ENCODE results near the gene TRAPPC11. TPM values are rescaled to one million over a fixed set of nuclear protein-coding genes. Genes with fewer than 3 reads are reported as not detected.

Gene TRAPPC11
- total RNA-seq, 1 experiment from 2014 or later, result 29.1 TPM

DNA sequence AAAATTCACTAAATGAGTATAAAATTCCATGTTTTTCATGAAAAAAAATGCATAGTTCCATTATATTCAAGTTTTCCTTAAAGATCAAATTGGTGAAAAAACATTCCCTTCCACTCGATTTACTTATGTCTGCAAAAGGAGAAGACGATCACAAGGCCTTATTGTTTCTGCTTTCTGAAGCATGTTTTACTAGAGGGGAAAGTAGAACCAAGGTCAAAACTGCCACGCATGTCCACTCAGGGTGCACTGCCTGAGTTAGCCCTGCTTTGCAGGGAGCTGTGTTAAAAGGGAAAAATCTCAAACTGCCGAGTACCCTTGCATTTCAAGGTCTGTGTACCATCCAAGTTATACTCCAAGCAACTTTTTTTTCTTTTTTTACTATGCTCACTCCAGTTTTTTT is 57.2 kb downstream of the TRAPPC11 start:
- TF ChIP-seq, protein P1, sequence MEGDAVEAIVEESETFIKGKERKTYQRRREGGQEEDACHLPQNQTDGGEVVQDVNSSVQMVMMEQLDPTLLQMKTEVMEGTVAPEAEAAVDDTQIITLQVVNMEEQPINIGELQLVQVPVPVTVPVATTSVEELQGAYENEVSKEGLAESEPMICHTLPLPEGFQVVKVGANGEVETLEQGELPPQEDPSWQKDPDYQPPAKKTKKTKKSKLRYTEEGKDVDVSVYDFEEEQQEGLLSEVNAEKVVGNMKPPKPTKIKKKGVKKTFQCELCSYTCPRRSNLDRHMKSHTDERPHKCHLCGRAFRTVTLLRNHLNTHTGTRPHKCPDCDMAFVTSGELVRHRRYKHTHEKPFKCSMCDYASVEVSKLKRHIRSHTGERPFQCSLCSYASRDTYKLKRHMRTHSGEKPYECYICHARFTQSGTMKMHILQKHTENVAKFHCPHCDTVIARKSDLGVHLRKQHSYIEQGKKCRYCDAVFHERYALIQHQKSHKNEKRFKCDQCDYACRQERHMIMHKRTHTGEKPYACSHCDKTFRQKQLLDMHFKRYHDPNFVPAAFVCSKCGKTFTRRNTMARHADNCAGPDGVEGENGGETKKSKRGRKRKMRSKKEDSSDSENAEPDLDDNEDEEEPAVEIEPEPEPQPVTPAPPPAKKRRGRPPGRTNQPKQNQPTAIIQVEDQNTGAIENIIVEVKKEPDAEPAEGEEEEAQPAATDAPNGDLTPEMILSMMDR (conservative IDR thresholded peaks at IDR 0.05; ENCODE audit: low read depth, low read length), result no peak
- no peak for TF ChIP-seq EZH2 (IDR thresholded peaks at IDR 0.05; ENCODE audit: borderline replicate concordance, low read depth, low read length, poor library complexity, severe bottlenecking)
- H3K4me1 ChIP-seq (ENCODE audit: insufficient read depth, low read length, poor library complexity, severe bottlenecking), result no peaks in the 10 kb centered on the region
- H3K9me3 ChIP-seq (ENCODE audit: low read depth, low read length, poor library complexity, severe bottlenecking), result no peaks in the 10 kb centered on the region
- CTCF ChIA-PET, result no interaction called here
- intact Hi-C loops (cut with micrococcal nuclease; ENCODE audit: unreplicated experiment), result no loop called here
- no peak overlapping the region for H3K4me3 ChIP-seq (ENCODE audit: low read depth, low read length, poor library complexity, severe bottlenecking)
- no peaks in the 10 kb centered on the region for H3K27me3 ChIP-seq (replicated peaks; ENCODE audit: insufficient read depth, low read depth, low read length, poor library complexity)
- no peak overlapping the region for H3K27ac ChIP-seq (ENCODE audit: low read depth, low read length, poor library complexity, severe bottlenecking)
- peaks cover 8% of the 10 kb centered on the region for H3K36me3 ChIP-seq (ENCODE audit: insufficient read depth, low read length, poor library complexity, severe bottlenecking)
- DNase-seq (ENCODE audit: low spot score), result no peak
- POLR2A ChIA-PET (ENCODE audit: low non-redundant PET), result no interaction called here
- BruUV-seq (replicated peaks), result no TSS peak

DNA sequence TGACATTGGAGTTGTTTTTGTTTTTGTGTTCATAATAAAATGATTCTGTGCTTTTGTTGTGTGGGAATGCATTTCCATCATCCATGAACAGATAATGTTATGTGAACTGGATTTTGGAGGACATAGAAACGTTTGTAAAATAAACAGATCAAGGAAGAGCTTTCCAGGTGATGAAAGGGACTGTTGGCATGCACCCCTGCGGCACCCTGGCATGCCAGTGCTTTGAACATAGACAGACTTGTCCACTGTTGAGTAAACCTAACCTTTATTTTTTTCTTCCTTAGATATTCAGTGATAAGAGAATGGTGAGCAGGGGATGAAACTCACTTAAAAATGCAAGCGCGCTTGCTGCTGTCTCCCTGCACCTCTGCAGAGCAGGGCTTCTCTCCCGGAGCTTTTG is 59.8 kb downstream of the TRAPPC11 start:
- no TSS peak for BruUV-seq (replicated peaks)
- Histone ChIP-seq H3K4me3 (ENCODE audit: low read depth, low read length, poor library complexity, severe bottlenecking) (no peak overlapping the region), H3K27ac (ENCODE audit: low read depth, low read length, poor library complexity, severe bottlenecking) (no peak overlapping the region), H3K4me1 (ENCODE audit: insufficient read depth, low read length, poor library complexity, severe bottlenecking) (no peaks in the 10 kb centered on the region), H3K9me3 (ENCODE audit: low read depth, low read length, poor library complexity, severe bottlenecking) (no peaks in the 10 kb centered on the region), H3K27me3 (replicated peaks; ENCODE audit: insufficient read depth, low read depth, low read length, poor library complexity) (no peaks in the 10 kb centered on the region), H3K36me3 (ENCODE audit: insufficient read depth, low read length, poor library complexity, severe bottlenecking) (no peaks in the 10 kb centered on the region)
- no peak for DNase-seq (ENCODE audit: low spot score)
- intact Hi-C loops (cut with micrococcal nuclease; ENCODE audit: unreplicated experiment), result no loop called here
- ChIA-PET CTCF (no interaction called here), POLR2A (ENCODE audit: low non-redundant PET) (no interaction called here)
- TF ChIP-seq, protein P1 (conservative IDR thresholded peaks at IDR 0.05; ENCODE audit: low read depth, low read length), result no peak
- no peak for TF ChIP-seq EZH2 (IDR thresholded peaks at IDR 0.05; ENCODE audit: borderline replicate concordance, low read depth, low read length, poor library complexity, severe bottlenecking)

DNA sequence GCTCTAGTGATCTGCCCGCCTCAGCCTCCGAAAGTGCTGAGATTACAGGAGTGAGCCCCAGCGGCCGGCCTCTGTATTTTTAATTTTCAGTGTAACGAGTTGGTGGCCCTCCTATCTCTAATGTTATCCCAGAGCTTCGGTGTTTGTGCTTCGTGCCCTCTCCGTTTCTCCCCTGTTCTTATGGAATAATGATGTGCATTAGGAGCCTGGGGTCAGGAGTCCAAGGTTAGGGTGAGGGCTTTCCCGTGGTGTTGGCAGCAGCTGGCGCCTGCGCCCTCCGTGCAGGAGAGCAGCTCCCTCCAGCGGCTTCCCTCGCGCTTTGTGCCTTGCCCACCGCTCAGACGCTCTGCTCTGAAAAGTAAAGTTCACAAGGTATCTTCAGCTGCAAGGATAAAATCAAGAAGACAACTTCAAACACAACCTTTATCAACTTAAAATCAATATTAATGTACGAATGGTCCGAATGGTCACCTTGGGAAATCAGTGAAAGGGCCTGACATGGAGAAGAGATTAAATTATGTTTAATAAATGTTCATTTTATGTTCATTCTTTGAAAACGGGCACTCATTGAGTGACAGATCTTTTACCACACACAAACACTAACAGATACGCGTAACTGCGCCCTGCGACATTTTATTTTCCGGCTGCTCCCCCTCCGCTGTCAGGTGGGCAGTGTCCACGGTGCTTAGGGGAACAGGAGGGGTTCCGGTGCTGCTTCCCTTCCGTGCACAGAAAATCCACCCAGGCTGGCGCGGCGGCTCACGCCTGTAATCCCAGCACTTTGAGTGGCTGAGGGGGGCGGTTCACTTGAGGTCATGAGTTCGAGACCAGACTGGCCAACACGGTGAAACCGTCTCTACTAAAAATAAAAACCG is 62.4 kb downstream of the TRAPPC11 start:
- POLR2A ChIA-PET (ENCODE audit: low non-redundant PET), result interaction anchor here (0.7 kb wide), 1 partner anchor 435 kb away, joined by 17 read pairs; no protein-coding TSS in a partner anchor
- H3K27ac ChIP-seq (ENCODE audit: low read depth, low read length, poor library complexity, severe bottlenecking), result no peak overlapping the region
- no peaks in the 10 kb centered on the region for H3K36me3 ChIP-seq (ENCODE audit: insufficient read depth, low read length, poor library complexity, severe bottlenecking)
- no peaks in the 10 kb centered on the region for H3K4me1 ChIP-seq (ENCODE audit: insufficient read depth, low read length, poor library complexity, severe bottlenecking)
- H3K27me3 ChIP-seq (replicated peaks; ENCODE audit: insufficient read depth, low read depth, low read length, poor library complexity), result no peaks in the 10 kb centered on the region
- BruUV-seq (replicated peaks), result no TSS peak
- H3K9me3 ChIP-seq (ENCODE audit: low read depth, low read length, poor library complexity, severe bottlenecking), result no peaks in the 10 kb centered on the region
- DNase-seq (ENCODE audit: low spot score), result peak; percentile 71
- TF ChIP-seq, protein P1 (conservative IDR thresholded peaks at IDR 0.05; ENCODE audit: low read depth, low read length), result peak; percentile 61
- TF ChIP-seq EZH2 (IDR thresholded peaks at IDR 0.05; ENCODE audit: borderline replicate concordance, low read depth, low read length, poor library complexity, severe bottlenecking), result no peak
- H3K4me3 ChIP-seq (ENCODE audit: low read depth, low read length, poor library complexity, severe bottlenecking), result peak overlapping the region; percentile 48
- intact Hi-C loops (cut with micrococcal nuclease; ENCODE audit: unreplicated experiment), result loop anchor here (10.0 kb wide), 1 partner anchor 247 kb away; no protein-coding TSS in a partner anchor
- CTCF ChIA-PET, result interaction anchor here (0.5 kb wide), 1 partner anchor 15 kb away, joined by 3 read pairs; no protein-coding TSS in a partner anchor

All from A673 (cell line).